H1 (cell line): ENCODE data around the gene CA5A. TPM values are rescaled to one million over a fixed set of nuclear protein-coding genes. Genes with fewer than 3 reads are reported as not detected.
"Not testable (repeated sequence)": the region's sequence is repeated elsewhere in the genome, so short reads cannot be mapped to it uniquely, and the experiment has no call there.

ENCODE experiments used
- CTCF ChIA-PET: fragments of 300-600 bp; sonication (Branson Sonifier 250); formaldehyde crosslinking; loops from one replicate; lab custom pipeline; 2021; ENCODE audit not compliant: partially characterized antibody; lab: Charles Lee
- POLR2A ChIA-PET: fragments of 300-600 bp; sonication (Branson Sonifier 250); formaldehyde crosslinking; loops from one replicate; lab custom pipeline; 2021; ENCODE audit warnings: inconsistent platforms; ENCODE audit not compliant: partially characterized antibody; lab: Charles Lee
- DNase-seq, 2 experiments: peaks; one replicate each; pipeline versions ENCODE4 v3.0.0 to v3.0.0-alpha.2; 2010 to 2022; ENCODE audit warnings: low spot score in 2 of 2, low read depth in 1 of 2, mixed read lengths in 1 of 2
- FAIRE-seq: peaks from 2 replicates; lab custom pipeline; 2011; peaks lifted over from hg19 to GRCh38; lab: Jason Lieb, UNC
- H2AFZ ChIP-seq: 2 replicates; pipeline ENCODE4 v1.8.1; 2012; ENCODE audit warnings: low read length, inconsistent platforms
- H2AK5ac ChIP-seq: 2 replicates; pipeline ENCODE4 v1.6.1; 2013; ENCODE audit warnings: low read depth, low read length
- H2BK120ac ChIP-seq: replicated peaks from 2 replicates; pipeline ENCODE3; 2013; ENCODE audit warnings: low read depth, low read length, inconsistent platforms
- H2BK12ac ChIP-seq: 2 replicates; pipeline ENCODE4 v1.6.1; 2013; ENCODE audit warnings: low read depth, low read length
- H2BK15ac ChIP-seq: 2 replicates; pipeline ENCODE4 v1.6.1; 2013; ENCODE audit warnings: low read length
- H2BK20ac ChIP-seq: 2 replicates; pipeline ENCODE4 v1.6.1; 2013; ENCODE audit warnings: low read length
- H2BK5ac ChIP-seq: 2 replicates; pipeline ENCODE4 v1.6.1; 2013; ENCODE audit warnings: low read depth, low read length
- H3K14ac ChIP-seq: 2 replicates; pipeline ENCODE4 v1.6.1; 2013; ENCODE audit warnings: inconsistent platforms; ENCODE audit not compliant: insufficient read length
- H3K18ac ChIP-seq: 2 replicates; pipeline ENCODE4 v1.6.1; 2013; ENCODE audit warnings: low read length; ENCODE audit errors: extremely low read depth
- H3K23ac ChIP-seq: 2 replicates; pipeline ENCODE4 v1.6.1; 2013; ENCODE audit warnings: inconsistent platforms; ENCODE audit not compliant: insufficient read length
- H3K23me2 ChIP-seq: 2 replicates; pipeline ENCODE4 v1.6.1; 2013; ENCODE audit warnings: low read depth, low read length
- H3K27ac ChIP-seq: 2 replicates; pipeline ENCODE4 v1.6.1; 2011; ENCODE audit warnings: low read depth, low read length, inconsistent platforms
- H3K27me3 ChIP-seq, 4 experiments: replicated peaks in 1 of 4; 1 replicate in 1 of 4; 2 replicates in 3 of 4; pipeline versions ENCODE4 v1.6.1 to v1.8.1; 2011 to 2013; ENCODE audit warnings: low read length in 3 of 4, mild to moderate bottlenecking in 3 of 4, inconsistent platforms in 2 of 4, mixed read lengths in 2 of 4, moderate library complexity in 1 of 4; ENCODE audit not compliant: control insufficient read depth in 3 of 4, insufficient read depth in 3 of 4; ENCODE audit errors: extremely low read depth in 1 of 4
- H3K36me3 ChIP-seq, 4 experiments: 2 replicates each; pipeline versions ENCODE4 v1.6.1 to v1.8.1; 2011 to 2013; ENCODE audit warnings: mild to moderate bottlenecking in 4 of 4, low read length in 3 of 4, moderate library complexity in 2 of 4, control low read depth in 1 of 4, inconsistent platforms in 1 of 4; ENCODE audit not compliant: insufficient read depth in 4 of 4, control insufficient read depth in 2 of 4
- H3K4ac ChIP-seq: replicated peaks from 2 replicates; pipeline ENCODE3; 2013; ENCODE audit warnings: low read length, low read depth, mixed read lengths, inconsistent platforms; ENCODE audit not compliant: insufficient read length
- H3K4me1 ChIP-seq, 4 experiments: replicated peaks in 1 of 4; 1 replicate in 1 of 4; 2 replicates in 3 of 4; pipeline versions ENCODE4 v1.6.1 to v1.8.1; 2011 to 2013; ENCODE audit warnings: low read length in 3 of 4, inconsistent platforms in 2 of 4, mixed read lengths in 1 of 4; ENCODE audit not compliant: insufficient read depth in 4 of 4, control insufficient read depth in 3 of 4
- H3K4me2 ChIP-seq, 2 experiments: 2 replicates each; pipeline versions ENCODE4 v1.6.1 to v1.8.1; 2011 to 2013; ENCODE audit warnings: low read depth in 2 of 2, low read length in 2 of 2, control low read depth in 1 of 2, inconsistent platforms in 1 of 2, mild to moderate bottlenecking in 1 of 2; ENCODE audit not compliant: insufficient read depth in 1 of 2
- H3K4me3 ChIP-seq, 4 experiments: fragments of 200-600, 300-600 bp in 1 of 4; sonication (generic), shearing (Covaris generic), sonication (Bioruptor Twin) in 1 of 4; 2 replicates each; pipeline versions ENCODE4 v1.5.1 to v1.8.1; 2011 to 2016; ENCODE audit warnings: low read length in 4 of 4, low read depth in 3 of 4, control low read depth in 2 of 4, inconsistent platforms in 2 of 4, mild to moderate bottlenecking in 2 of 4, mixed read lengths in 1 of 4, moderate library complexity in 1 of 4; ENCODE audit not compliant: insufficient read depth in 2 of 4; ENCODE audit errors: extremely low read depth in 1 of 4
- H3K56ac ChIP-seq: replicated peaks from 2 replicates; pipeline ENCODE3; 2013; ENCODE audit warnings: low read depth, mild to moderate bottlenecking, mixed read lengths, low read length, inconsistent platforms; ENCODE audit not compliant: insufficient read length
- H3K79me1 ChIP-seq: 2 replicates; pipeline ENCODE4 v1.6.1; 2013; ENCODE audit warnings: low read depth, low read length, control low read depth
- H3K79me2 ChIP-seq, 2 experiments: 2 replicates each; pipeline versions ENCODE4 v1.6.1 to v1.8.1; 2012 to 2013; ENCODE audit warnings: low read length in 2 of 2, mild to moderate bottlenecking in 2 of 2, inconsistent platforms in 1 of 2; ENCODE audit not compliant: insufficient read depth in 2 of 2, control insufficient read depth in 1 of 2
- H3K9ac ChIP-seq, 4 experiments: replicated peaks in 1 of 4; 1 replicate in 1 of 4; 2 replicates in 3 of 4; pipeline versions ENCODE4 v1.6.1 to v1.8.1; 2011 to 2013; ENCODE audit warnings: low read depth in 3 of 4, low read length in 3 of 4, control low read depth in 2 of 4, mild to moderate bottlenecking in 2 of 4, moderate library complexity in 2 of 4, inconsistent platforms in 1 of 4; ENCODE audit errors: extremely low read depth in 1 of 4
- H3K9me3 ChIP-seq, 2 experiments: 2 replicates each; pipeline versions ENCODE4 v1.6.1 to v1.8.1; 2012 to 2013; ENCODE audit warnings: mild to moderate bottlenecking in 2 of 2, moderate library complexity in 2 of 2, control low read depth in 1 of 2, inconsistent platforms in 1 of 2, low read depth in 1 of 2, low read length in 1 of 2, mixed read lengths in 1 of 2; ENCODE audit not compliant: insufficient read depth in 2 of 2
- H4K20me1 ChIP-seq, 2 experiments: replicated peaks in 1 of 2; 2 replicates each; pipeline versions ENCODE3 to v1.8.1; 2011 to 2013; ENCODE audit warnings: inconsistent platforms in 2 of 2, low read length in 2 of 2, mild to moderate bottlenecking in 1 of 2; ENCODE audit not compliant: insufficient read depth in 2 of 2, control insufficient read depth in 1 of 2
- H4K5ac ChIP-seq: 2 replicates; pipeline ENCODE4 v1.6.1; 2013; ENCODE audit warnings: low read length, low read depth, mixed read lengths, inconsistent platforms; ENCODE audit not compliant: insufficient read length
- H4K8ac ChIP-seq: 2 replicates; pipeline ENCODE4 v1.8.0; 2013; ENCODE audit warnings: mild to moderate bottlenecking, moderate library complexity, low read length, inconsistent platforms; ENCODE audit not compliant: insufficient read depth; ENCODE audit errors: extremely low read depth
- H4K91ac ChIP-seq: replicated peaks from 2 replicates; pipeline ENCODE3; 2013; ENCODE audit warnings: low read length, mixed read lengths, inconsistent platforms; ENCODE audit not compliant: insufficient read length
- WGBS, 2 experiments: shearing (Covaris generic) in 1 of 2; methylation state at CpG; one replicate each; pipeline versions ENCODE4 v1.1.6 to v1.1.7; 2013 to 2015; ENCODE audit warnings: low lambda C conversion rate in 2 of 2, mixed read lengths in 2 of 2, inconsistent platforms in 1 of 2, low coverage in 1 of 2, missing lambda C conversion rate in 1 of 2; ENCODE audit not compliant: insufficient replicate concordance in 2 of 2, insufficient coverage in 1 of 2, insufficient read length in 1 of 2; ENCODE audit errors: extremely low coverage in 1 of 2, missing lambda C conversion rate in 1 of 2; 5-methylcytosine and 5-hydroxymethylcytosine counted together
- polyA plus RNA-seq, 7 experiments: library from polyadenylated mRNA; depleted of rRNA in 3 of 7; stranded (reverse) in 5 of 7; unstranded in 2 of 7; fragments of >200 nt in 5 of 7; fragments of 200-250 nt in 2 of 7; gene quantifications; 1 replicate in 5 of 7; 2 replicates in 1 of 7; 4 replicates in 1 of 7; pipeline versions ENCODE4 v1.2.1 to v1.2.3, GENCODE V29; 2011 to 2013; ENCODE audit warnings: missing spikeins in 2 of 7, mixed read lengths in 2 of 7
- total RNA-seq: library from RNA; stranded (reverse); fragmentation: NEBNext Ultra II Directional; extraction: Animal tissue kit (Norgen Biotek cat#: 25700); gene quantifications from 2 replicates; pipeline ENCODE4 v1.2.1, GENCODE V29; 2021

CA5A gene
- total and polyA plus RNA-seq, 2 of the 8 experiments (the other 6 are each of a cell fraction or from before 2014, with no cell fraction given), result not detected

DNA sequence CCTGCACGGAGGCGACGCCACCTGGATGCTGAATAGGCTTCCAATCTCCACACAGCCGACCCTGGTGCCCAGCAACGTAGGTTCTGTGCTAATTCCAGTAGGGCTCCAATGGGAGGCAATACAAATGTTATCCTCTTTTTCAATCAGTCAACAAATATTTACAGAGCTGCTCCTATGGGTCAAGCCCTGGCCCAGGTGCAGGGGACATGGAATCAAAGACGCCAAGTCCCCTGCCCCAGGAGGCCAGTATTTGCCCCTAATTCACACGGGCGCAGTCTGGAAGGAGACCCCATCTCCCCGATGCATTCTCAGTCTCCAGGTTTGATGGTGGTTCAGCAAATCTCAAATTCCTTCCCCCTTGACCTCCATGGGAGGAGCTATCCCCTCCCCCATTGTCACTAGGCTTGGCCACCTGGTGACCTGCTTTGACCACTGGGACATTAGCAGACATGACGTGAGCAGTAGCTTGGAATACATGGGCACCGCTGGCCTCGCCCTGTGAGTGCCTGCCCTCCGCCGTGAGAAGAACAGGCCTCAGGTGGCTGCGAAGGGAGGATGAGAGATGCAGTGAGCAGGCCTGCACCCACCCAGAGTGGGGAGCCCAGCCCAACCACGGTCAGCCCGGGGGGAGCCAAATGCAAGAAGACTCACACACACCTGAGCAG, 3.7 kb downstream of the CA5A start:
- not testable (repeated sequence) for H3K4me2 ChIP-seq, H3K23ac ChIP-seq, H2AFZ ChIP-seq, H2AK5ac ChIP-seq, H3K4ac ChIP-seq, H3K36me3 ChIP-seq, H2BK15ac ChIP-seq, H3K27me3 ChIP-seq, H4K20me1 ChIP-seq, H3K79me2 ChIP-seq, DNase-seq, H3K9ac ChIP-seq, H3K14ac ChIP-seq, H3K23me2 ChIP-seq, H3K18ac ChIP-seq, H3K56ac ChIP-seq, H2BK5ac ChIP-seq, FAIRE-seq, H3K9me3 ChIP-seq, H3K4me1 ChIP-seq, H4K91ac ChIP-seq, H2BK20ac ChIP-seq, H2BK120ac ChIP-seq, H3K79me1 ChIP-seq, H3K27ac ChIP-seq, H4K8ac ChIP-seq, H3K4me3 ChIP-seq, H4K5ac ChIP-seq, H2BK12ac ChIP-seq
- CTCF ChIA-PET, result interaction anchor here (0.6 to 0.7 kb wide), 2 partner anchors 14 to 18 kb away, joined by 3 read pairs; no protein-coding TSS in a partner anchor
- 92% methylated on average over 14 of the region's 17 CpGs; no CpG with 5 or more reads in 1 of the 2 experiments for WGBS, 2 experiments
- POLR2A ChIA-PET, result interaction anchor here (1.1 kb wide), 1 partner anchor 24 kb away, joined by 3 read pairs; no protein-coding TSS in a partner anchor
